GM10248 (cell line): Measurements from ENCODE around the gene SEC24C.

Source experiments
- CTCF ChIA-PET: fragments of 300-600 bp; sonication (Branson Sonifier 250); formaldehyde crosslinking; extraction: SDS; loops from one replicate; lab custom pipeline; 2021; ENCODE audit warnings: antibody characterized with exemption; lab: Yijun Ruan, JAX
- POLR2A ChIA-PET: fragments of 350-650 bp; sonication (Branson Sonifier 250); formaldehyde crosslinking; extraction: SDS; loops from one replicate; lab custom pipeline; 2020; ENCODE audit warnings: antibody characterized with exemption; lab: Yijun Ruan, JAX
- DNase-seq: peaks from one replicate; pipeline ENCODE4 v3.0.0; 2012; ENCODE audit errors: extremely low spot score
- CTCF ChIP-seq: IDR thresholded peaks from 2 replicates; pipeline ENCODE4 v1.5.1; 2012; ENCODE audit warnings: mild to moderate bottlenecking, low read depth; ENCODE audit errors: extremely low read depth, missing control alignments, control extremely low read depth

Gene SEC24C

GRCh38 chr10:73819513-73820093, 75.4 kb downstream of the SEC24C start:
- CTCF ChIA-PET = interaction anchor here (1.0 to 2.1 kb wide), 4 partner anchors 9 to 29 kb away, joined by 3 to 7 read pairs (median 3); no protein-coding TSS in a partner anchor
- DNase-seq = no peak
- TF ChIP-seq CTCF = no peak
- POLR2A ChIA-PET = interaction anchor here (0.5 kb wide), 1 partner anchor 64 kb away, joined by 3 read pairs; no protein-coding TSS in a partner anchor
